Right lung (tissue), 10 donors: ENCODE data around the gene FAM177B. TPM values are rescaled to one million over a fixed set of nuclear protein-coding genes. Genes with fewer than 3 reads are reported as not detected.

Experiments used
- DNase-seq, 2 donors: peaks; one replicate each; pipeline ENCODE4 v3.0.0-alpha.2; 2013
- long read RNA-seq, 8 donors: transcript quantifications; one replicate each; lab custom pipeline, GENCODE V29; 2026
- polyA plus RNA-seq, 5 donors: library from polyadenylated mRNA; unstranded; fragments of 120-200 nt; gene quantifications; one replicate each; pipeline versions ENCODE4 v1.2.1 to v1.2.3, GENCODE V29; 2013; ENCODE audit warnings: inconsistent platforms in 1 of 5, low replicate concordance in 1 of 5; ENCODE audit not compliant: insufficient read length in 5 of 5, insufficient read depth in 1 of 5

The FAM177B gene
- polyA plus RNA-seq: under 1 TPM; 0.31 to 0.85 (median 0.61) TPM
- long read RNA-seq, donor 1: 0 reads
- long read RNA-seq, donor 2: 0 reads
- long read RNA-seq, donor 3: 0 reads
- long read RNA-seq, donor 4: 0 reads
- long read RNA-seq, donor 5: 0 reads
- long read RNA-seq, donor 6: 0 reads
- long read RNA-seq, donor 7: 0 reads
- long read RNA-seq, donor 8: 0 reads

DNA sequence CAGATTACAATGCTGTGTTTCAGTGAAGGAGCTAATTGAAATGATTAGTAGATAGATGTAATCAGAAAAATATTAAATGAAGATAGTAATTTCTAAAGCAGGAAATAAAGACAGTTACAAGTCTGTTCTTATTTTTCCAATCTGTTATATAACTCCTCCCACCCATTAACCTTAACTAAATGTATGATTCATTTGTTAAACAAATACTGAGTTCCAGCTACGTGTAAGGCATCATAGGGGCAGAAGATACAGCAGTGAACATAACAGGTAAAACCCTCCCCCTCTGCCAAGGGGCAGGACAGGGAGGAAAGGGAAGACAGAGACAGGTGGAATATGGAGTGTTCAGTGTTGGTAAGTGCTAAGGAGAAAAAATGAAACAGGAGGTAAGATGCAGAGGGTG is at the start of gene FAM177B:
FAM177B (plus strand) TSS at position 231 of the 400 bp plus-strand sequence. CDS start 9,344 bp downstream, outside the sequence.
- DNase-seq: no peak

DNA sequence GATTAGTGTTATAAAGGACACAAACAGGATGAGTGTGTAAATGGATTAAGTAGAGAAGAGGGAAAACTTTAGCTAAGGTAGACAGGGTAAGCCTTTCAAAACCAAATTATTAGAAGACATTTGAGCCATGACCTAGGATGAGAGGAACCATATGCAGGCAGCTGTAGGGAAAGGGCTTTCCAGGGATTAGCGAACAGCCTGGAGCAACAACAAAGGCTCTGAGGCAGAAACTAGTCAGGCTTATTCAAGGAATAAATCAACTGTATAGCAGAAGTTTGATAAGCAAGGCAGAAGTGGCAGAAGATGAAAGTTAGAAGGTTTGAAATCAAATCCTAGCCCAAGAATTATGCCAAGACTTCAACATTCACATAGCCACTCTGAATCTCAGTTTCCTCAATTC is 46.0 kb upstream of the FAM177B start:
- no peak for DNase-seq

DNA sequence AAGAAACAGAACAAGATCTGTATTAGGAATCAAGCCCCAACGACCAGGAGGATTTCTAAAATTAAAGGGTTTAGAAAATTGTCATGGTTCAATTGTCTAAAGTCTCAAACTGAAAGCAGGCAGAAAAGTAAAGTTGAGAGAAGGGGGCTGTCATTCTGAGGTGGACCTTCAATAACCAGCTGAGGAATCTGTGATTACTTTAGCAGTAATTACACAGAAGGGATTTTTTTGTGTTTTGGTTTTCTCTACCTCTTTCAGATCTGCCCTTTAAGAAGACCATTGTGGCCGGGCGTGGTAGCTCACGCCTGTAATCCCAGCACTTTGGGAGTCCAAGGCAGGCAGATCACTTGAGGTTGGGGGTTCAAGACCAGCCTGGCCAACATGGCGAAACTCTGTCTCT is 42.1 kb upstream of the FAM177B start:
- no peak for DNase-seq

DNA sequence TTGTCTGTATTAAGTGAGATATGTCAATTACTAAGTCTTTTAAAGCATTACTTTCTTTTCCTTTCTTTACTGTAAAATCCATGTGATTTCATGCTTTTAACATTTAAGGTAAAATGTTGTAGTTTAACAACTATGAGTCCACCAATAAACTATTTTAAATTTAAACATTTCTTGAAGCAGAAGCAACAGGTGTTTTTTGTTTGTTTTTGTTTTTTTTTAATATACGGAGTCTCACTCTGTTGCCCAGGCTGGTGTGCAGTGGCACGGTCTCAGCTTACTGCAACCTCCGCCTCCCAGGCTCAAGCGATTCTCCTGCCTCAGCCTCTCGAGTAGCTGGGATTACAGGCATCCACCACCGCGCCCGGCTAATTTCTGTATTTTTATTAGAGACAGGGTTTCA is 40.3 kb upstream of the FAM177B start:
- DNase-seq: no peak

DNA sequence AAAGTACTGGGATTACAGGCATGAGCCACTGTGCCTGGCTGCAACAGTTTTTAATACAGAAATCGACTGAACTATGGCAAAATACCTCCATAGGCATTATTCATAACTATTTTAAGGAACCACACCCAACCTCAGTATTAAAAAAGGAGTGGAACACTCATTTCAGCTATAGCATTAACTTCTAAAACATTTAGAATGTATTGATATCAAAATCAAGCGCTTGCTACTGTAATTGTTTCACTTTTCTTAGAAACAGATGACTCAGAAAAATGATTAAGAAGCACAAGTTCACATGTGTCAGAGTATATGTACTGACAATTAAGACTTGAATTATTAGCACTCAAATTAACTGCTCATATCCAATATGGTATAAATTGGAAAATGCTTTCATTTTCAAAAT is 39.8 kb upstream of the FAM177B start:
- DNase-seq: no peak

DNA sequence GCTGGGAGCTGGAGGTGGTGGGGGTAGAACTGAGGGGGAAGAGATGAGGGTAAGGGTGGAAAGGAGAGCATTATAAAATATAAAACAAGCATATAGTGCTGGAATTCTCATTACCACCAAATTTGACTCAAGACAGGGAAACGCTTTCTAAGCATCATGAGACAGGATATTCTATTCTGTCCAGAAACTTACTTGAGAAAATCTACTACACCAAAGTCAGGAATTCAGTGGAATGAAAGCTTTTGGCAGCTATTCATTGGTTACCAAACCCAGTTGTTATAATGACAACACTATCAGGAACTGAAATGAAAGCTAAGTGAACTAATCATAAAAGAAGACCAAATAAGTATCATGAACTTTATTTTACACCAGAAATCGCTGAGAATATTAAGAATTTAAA is 39.2 kb upstream of the FAM177B start:
- peak in 1 of 2 donors; percentile 13 for DNase-seq

DNA sequence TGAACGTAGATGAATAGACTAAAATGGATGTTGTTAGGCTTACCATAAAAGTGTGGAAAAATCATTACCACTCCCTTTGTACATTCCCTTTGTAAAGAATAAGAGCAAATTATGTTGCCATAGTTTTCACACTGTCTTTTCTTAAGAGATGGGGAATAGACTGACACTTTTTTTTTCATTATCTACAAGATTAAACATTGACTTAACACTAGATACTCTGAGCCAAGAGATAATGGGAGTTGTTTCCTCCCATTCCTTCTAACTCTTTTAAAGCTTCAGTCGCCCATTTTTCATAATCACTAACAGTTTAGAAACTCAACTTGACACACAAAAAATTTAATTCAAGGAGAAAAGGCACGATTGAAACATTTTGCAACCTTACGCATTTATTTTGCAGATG is 34.8 kb upstream of the FAM177B start:
- DNase-seq: no peak

DNA sequence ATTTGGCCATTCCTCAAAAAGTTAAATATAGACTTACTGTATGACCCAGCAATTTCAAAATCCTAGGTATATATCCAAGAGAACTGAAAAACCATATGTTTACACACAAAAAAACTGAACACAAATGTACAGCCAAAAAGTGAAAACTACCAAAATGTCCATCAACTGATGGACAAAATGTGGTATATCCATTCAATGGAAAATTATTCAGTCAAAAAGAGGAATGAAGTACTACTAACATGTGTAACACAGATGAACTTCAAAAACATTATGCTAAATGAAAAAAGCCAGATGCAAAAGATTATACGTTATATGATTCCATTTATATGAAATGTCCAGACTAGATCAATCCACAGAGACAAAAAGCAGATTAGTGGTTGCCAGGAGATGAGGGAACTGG is 32.7 kb upstream of the FAM177B start:
- no peak for DNase-seq

DNA sequence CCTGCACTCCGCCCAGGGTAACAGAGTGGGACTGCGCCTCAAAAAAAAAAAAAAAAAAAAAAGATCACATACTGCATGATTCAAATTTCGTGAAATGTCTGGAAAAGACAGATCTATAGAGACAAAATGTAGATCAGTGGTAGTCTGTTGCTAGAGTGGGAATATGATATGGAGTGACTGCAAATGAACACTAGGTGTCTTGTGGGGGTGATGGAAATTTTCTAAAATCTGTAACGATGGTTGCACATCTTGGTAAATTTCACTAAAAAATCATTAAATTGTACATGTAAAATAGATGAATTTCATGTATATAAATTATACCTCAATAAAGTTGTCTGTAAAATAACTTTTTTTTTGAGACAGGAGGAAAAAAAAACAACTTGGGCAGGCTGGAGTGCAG is 30.2 kb upstream of the FAM177B start:
- no peak for DNase-seq

DNA sequence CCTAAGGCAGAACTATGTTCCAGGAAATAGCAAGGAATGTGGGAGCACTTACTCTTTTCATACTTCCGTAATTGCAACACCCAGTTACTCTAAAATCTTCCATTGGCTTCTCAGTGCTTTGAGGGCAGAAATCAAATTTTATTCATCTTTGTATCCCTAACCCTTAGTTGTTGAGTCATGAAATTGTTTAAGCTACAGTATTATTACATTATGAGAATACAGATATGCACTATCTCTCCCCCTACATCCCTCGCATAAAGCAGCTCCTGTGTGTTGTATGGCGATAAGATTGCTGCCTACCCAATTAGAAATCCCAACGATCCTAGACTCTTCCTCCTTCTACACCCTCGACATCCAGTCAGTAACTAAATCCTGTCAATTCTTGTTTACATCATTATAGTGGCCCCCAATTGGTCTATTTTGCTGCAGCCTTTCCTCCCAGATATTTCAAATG is 27.3 kb upstream of the FAM177B start:
- no peak for DNase-seq

DNA sequence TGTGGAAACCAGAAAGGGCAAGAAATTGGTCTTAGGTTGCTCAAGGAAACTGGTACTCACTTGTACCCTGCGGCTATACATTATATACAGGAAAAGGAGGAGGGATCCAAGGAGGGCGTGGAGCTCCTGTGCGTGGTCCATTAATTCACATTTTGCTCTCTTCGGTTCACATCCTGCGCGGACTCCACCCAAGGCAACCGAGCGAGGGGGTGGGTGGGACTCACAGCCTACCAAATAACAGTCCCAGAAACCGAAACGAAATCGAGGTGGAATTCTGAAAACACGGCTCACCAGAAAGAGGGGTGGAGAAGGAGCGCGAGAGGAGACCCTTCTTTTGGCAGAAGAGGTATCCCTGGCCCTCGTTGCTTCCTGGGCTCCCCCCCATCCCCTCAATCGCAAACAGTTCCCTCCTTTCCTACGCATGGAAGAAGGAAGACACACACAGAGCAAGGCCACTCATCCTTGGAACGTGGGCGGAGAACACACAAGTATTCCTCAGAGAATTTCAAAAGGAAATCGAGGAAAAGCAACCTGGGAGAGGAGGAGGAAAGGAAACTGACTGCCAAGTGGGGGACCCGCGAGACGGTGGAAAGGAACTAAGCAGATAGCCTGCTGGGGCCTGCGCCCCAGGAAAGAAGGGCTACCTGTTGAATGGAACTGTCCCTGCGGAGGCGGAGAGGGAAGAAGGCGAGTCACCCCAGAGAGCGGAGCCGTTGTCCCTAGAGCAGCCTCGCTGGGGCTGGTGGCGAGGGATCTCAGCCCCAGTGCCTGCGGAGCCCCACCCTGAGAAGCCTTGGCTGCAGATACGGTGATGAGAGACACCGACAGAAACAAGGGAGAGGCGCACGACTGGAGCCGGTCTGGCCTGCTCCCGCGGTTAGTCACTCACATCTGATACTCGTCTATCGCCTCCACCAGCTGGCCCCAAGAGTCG is 25.4 kb upstream of the FAM177B start:
- DNase-seq: peak; percentile 40 to 47

DNA sequence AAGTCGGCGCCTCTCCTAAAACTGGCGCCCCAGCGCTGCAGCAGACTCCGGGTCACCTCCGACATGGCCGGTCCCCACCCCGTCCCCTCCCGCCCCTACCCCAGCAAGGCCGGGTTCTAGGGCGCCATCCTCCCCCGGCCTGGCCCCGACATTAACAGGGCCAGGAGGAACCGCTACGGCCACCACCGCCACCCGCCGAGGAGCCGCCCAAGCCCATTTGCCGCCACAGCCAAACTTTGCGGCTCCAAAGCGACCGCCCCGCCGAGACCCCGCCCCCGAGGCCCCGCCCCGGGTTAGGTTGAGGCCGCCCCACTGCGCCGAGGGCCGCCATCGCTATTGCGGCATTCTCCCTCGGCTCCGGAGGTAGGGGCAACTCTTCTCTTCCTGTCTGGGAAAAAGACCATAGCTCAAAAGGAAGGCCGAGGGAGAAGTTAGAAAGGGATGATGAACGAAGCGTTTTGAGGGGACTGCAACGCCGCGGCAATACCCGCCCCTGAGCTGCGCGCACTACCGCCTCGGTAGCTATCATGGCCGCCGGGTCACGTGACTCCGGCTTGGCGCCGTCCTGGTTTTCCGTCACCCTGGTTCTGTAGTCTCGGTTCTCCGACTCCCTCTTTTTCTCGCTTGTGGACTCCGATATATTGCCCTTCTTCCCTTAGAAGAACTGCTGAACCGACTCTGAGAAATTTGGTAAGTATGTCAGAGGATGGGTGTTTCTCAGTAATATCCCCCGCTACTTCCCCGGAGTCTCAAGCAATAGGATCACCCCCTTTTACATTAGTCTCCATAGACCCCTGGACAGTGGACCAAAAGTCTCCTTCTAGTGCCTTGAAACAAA is 24.5 kb upstream of the FAM177B start, which contains the start of the genes AIDA and BROX:
AIDA (minus strand) TSS at position 239 of the 838 bp plus-strand sequence; CDS start at position 65, 174 bp downstream.
BROX (plus strand) TSS at position 312 of the 838 bp plus-strand sequence. CDS start 3,136 bp downstream, outside the sequence.
- DNase-seq: peak; percentile 91 to 92

DNA sequence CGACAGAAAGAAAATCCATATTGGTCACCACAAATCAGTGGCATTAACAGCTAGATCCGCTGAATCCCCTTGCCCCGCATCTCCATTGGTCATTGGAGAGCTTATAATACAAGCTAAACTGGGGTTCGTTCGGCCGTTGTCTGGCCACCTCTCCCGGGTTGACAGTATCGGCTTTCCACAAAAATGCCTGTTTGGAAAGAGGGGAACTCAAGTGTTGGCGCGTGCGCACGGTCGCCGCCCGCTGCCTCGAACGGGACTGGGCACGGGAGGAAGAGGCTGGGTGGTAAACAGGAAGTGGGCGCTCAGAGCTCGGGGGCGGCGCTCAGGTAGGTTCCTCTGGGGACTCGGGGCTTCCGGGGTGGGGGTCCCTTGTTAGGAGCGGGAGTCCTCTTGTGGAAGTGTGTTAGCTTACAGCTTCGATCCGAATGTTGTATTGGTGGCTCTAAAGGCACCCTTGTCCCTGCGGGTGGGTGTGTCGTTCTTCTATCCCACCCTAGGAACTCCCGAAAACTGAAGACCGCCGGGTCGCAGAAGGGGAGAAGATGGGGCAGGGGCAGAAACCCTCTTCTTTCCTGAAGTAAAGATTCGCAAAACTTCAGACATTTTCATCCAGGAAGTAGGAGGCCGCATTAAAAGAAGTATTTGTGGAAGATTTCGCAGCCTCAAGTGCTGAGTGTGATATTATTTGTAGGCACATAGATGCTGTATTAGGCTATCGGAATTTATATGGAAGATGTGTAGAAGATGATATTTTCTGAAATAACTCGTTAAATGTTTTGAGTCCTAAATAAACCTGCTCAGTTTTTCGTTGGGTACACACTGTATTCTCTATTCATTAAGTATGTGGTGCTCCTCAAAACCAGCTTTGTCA is 23.7 kb upstream of the FAM177B start:
- peak; percentile 95 to 96 for DNase-seq

DNA sequence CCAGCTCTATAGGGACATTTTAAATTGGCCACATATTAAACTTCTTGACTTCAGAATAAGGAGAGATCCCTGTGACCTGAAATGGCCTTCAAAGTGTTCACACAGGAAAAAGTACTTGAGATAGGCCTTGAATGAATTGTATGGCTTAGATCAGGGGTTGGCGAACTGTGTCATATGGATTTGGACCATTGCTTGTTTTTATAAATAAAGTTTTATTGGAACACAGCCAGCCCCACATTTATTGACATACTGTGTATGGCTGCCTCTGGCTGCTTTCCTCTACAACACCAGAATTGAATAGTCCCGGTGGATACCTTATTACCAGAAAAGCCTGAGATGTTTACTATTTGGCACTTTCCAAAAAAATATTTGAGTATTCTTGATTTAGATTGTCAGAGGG is 20.6 kb upstream of the FAM177B start:
- DNase-seq: no peak

DNA sequence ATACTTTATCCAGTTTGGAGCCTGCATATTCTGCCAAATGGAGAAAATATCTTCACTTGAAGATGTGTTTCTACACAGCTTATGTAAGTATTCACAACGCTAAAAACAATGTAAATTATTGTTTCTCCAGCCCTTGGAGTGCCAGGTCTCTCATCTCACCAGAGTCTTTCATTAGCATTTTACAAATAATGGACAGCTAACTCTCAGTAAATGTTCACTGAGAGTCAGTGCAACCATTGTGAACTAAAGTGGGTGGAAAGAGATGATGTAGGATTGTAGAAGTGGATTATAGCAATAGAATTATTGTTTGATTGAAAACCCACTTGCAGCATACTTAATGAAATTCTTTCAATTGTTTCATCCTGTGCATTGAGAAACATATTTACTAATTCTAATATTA is 8.3 kb upstream of the FAM177B start:
- DNase-seq: no peak

DNA sequence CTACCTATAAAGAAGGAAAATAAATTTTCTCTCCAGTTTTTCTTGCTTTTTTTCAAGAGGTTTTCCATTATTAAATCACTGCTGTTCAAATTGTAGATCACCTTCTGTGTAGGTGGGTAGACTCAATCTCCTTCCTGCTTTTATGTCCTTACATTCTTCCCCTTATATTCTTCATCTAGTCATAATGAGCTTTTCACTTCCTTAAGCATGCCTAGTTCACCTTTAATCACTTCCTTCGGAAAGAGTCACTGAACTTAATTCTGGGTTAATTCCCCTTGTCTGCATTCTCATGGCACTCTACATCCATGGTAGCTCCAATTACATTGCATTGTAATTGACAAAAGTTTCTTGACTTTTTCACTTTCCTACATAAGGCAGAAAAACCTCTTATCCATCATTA is 6.1 kb upstream of the FAM177B start:
- no peak for DNase-seq

DNA sequence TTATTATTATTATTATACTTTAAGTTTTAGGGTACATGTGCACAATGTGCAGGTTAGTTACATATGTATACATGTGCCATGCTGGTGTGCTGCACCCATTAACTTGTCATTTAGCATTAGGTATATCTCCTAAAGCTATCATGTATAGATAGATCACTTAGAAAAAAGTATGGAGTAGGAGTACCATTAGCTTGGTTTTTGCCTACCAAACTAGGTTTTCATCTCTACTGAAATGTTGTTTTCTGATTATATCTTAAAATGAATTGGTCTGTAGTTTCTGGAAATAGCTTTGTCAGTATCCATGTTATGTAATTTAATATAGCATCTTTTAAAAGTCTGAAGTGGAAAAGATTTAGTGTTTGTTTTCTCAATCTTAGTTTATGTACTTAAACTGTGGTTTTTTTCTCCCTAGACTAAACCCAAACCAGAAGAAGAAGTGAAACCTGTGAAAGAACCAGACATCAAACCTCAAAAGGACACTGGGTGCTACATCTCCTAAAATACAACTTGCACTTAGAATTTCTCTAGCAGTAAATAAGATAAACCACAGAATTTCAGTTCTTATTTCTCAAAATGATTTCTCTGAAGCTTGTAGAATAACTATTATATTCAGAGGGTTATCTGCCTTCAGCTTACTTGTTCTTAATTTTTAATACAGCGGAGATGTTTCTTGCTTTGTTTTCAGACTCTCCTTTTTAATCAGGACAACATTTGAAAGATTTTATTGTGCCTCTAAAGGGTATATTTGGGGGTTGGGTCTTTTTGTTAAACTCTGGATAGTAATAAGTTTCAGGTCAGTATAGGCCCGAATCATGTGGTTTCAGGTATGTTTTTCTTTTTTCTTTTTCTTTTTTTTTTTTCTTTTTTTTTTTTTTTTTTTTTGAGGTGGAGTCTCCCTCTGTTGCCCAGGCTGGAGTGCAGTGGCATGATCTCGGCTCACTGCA is 4.5 kb upstream of the FAM177B start:
- DNase-seq: no peak

DNA sequence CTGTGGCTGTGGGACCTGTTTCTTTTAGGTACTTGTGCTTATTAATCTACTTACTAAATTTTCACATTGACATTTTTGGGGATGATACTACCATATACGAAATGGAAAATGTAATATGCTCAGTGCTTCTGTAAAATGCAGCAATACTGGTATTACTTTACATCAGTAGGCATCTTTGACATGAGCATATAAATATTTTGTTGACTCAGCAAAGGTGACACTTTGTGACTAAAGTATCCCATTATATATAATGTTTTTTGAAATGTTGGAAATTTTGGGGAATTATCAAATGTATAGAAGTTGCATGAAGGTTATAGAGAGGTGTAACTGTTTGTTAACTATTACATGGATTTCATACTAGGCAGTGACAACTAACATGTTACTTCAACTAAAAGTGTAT is 2.3 kb upstream of the FAM177B start:
- no peak for DNase-seq

DNA sequence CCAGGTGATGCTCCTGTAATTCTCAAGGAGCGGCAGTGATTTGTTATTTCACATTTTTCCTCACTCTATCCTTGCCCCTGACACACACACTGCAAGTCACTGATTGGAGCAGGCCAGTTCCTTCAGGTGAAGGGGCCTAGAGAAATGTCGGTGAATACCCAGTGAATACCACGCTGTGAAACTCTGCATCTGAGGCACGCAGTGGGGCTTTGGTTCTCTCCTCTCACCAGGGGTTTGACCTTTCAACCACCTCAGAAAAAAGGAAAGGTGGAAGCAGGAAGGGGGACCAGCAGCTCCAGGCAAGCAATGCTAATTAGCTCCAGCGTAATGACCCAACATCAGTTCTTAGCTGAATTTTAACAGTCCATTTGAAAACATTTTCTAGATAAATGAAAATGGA is 532 bp upstream of the FAM177B start:
- DNase-seq: no peak

DNA sequence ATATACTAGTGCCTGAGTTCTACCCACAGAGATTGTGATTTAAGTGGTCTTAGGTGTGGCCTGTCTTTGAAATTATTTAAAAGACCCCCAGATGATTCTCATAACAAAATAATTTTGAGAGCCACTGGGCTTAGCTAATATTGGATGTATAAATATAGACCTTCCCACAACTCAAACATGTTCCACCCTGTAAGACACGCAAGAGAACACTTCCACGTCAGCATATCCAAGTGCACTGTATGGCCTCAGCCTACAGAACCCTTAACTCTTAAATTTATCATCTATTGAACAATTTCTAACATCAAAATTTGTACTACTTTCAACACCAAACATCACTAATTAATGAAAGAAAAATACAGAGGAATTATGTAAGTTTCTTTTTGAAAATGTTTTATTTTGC is 2.5 kb downstream of the FAM177B start:
- no peak for DNase-seq
